Measurements from ENCODE around the gene CHD2.

The CHD2 gene

GRCh38 chr15:92928225-92928750 is 28.2 kb downstream of the CHD2 start:
- H3K4me1 ChIP-seq (ENCODE audit: control extremely low read depth in 1 of 4, control insufficient read depth in 4 of 4, insufficient read depth in 4 of 4, low read length in 3 of 4) = peaks cover 0 to 2% (median 0%) of the 10 kb centered on the region in 4 experiments
- POLR2A ChIA-PET = no interaction called here
- no CpG with 5 or more reads among the region's 3 CpGs for WGBS (ENCODE audit: insufficient coverage)
- H3K9me3 ChIP-seq (ENCODE audit: control extremely low read depth in 1 of 5, control insufficient read depth in 4 of 5, insufficient read depth in 2 of 5, low read depth in 1 of 5, low read length in 4 of 5) = no peaks in the 10 kb centered on the region
- peaks cover 31 to 81% (median 62%) of the 10 kb centered on the region in 4 experiments for H3K36me3 ChIP-seq (ENCODE audit: control insufficient read depth in 4 of 4, insufficient read depth in 4 of 4, low read length in 3 of 4)
- H3K4me3 ChIP-seq (ENCODE audit: control insufficient read depth in 1 of 7, extremely low read depth in 1 of 7, insufficient read depth in 4 of 7, low read depth in 2 of 7, low read length in 6 of 7) = no peak overlapping the region
- CTCF ChIA-PET = interaction anchor here (0.9 to 3.0 kb wide), 6 partner anchors 9 to 131 kb away, joined by 3 to 11 read pairs (median 4); no protein-coding TSS in a partner anchor
- H3K27me3 ChIP-seq (replicated peaks in 2 of 5; ENCODE audit: control insufficient read depth in 4 of 5, insufficient read depth in 5 of 5, low read length in 4 of 5) = no peaks in the 10 kb centered on the region
- no peak overlapping the region for H3K27ac ChIP-seq (ENCODE audit: insufficient read depth in 1 of 2, low read depth in 1 of 2, low read length in 2 of 2, poor library complexity in 1 of 2, severe bottlenecking in 2 of 2)
- no peak for DNase-seq

- H3K27ac ChIP-seq (ENCODE audit: insufficient read depth in 1 of 2, low read depth in 1 of 2, low read length in 2 of 2, poor library complexity in 1 of 2, severe bottlenecking in 2 of 2) = no peak overlapping the region
- H3K9me3 ChIP-seq (ENCODE audit: control extremely low read depth in 1 of 5, control insufficient read depth in 4 of 5, insufficient read depth in 2 of 5, low read depth in 1 of 5, low read length in 4 of 5) = no peaks in the 10 kb centered on the region
- no peak overlapping the region for H3K4me3 ChIP-seq (ENCODE audit: control insufficient read depth in 1 of 7, extremely low read depth in 1 of 7, insufficient read depth in 4 of 7, low read depth in 2 of 7, low read length in 6 of 7)
- no peaks in the 10 kb centered on the region for H3K27me3 ChIP-seq (replicated peaks in 2 of 5; ENCODE audit: control insufficient read depth in 4 of 5, insufficient read depth in 5 of 5, low read length in 4 of 5)
- H3K4me1 ChIP-seq (ENCODE audit: control extremely low read depth in 1 of 4, control insufficient read depth in 4 of 4, insufficient read depth in 4 of 4, low read length in 3 of 4) = peaks cover 0 to 9% (median 2%) of the 10 kb centered on the region in 4 experiments
- 100% methylated on average over 2 of the region's 6 CpGs for WGBS (ENCODE audit: insufficient coverage)
- POLR2A ChIA-PET = interaction anchor here (0.6 kb wide), 1 partner anchor 112 kb away, joined by 6 read pairs; no protein-coding TSS in a partner anchor
- CTCF ChIA-PET = interaction anchor here (0.8 to 3.0 kb wide), 7 partner anchors 9 to 132 kb away, joined by 3 to 11 read pairs (median 4); no protein-coding TSS in a partner anchor
- H3K36me3 ChIP-seq (ENCODE audit: control insufficient read depth in 4 of 4, insufficient read depth in 4 of 4, low read length in 3 of 4) = peaks cover 31 to 86% (median 65%) of the 10 kb centered on the region in 4 experiments
- DNase-seq = no peak
Measured at GRCh38 chr15:92929002-92929401, 28.9 kb downstream of the CHD2 start.

GRCh38 chr15:92930054-92930621 is 30.0 kb downstream of the CHD2 start:
- CTCF ChIA-PET = interaction anchor here (1.1 kb wide), 1 partner anchor 133 kb away, joined by 4 read pairs; no protein-coding TSS in a partner anchor
- peaks cover 33 to 83% (median 58%) of the 10 kb centered on the region in 4 experiments for H3K36me3 ChIP-seq (ENCODE audit: control insufficient read depth in 4 of 4, insufficient read depth in 4 of 4, low read length in 3 of 4)
- POLR2A ChIA-PET = no interaction called here

GRCh38 chr15:92930776-92931175 is 30.7 kb downstream of the CHD2 start:
- 100% methylated on average over 1 of the region's 1 CpG for WGBS (ENCODE audit: insufficient coverage)
- Histone ChIP-seq H3K9me3 (ENCODE audit: control extremely low read depth in 1 of 5, control insufficient read depth in 4 of 5, insufficient read depth in 2 of 5, low read depth in 1 of 5, low read length in 4 of 5) (no peaks in the 10 kb centered on the region), H3K4me1 (ENCODE audit: control extremely low read depth in 1 of 4, control insufficient read depth in 4 of 4, insufficient read depth in 4 of 4, low read length in 3 of 4) (peaks cover 0 to 24% (median 9%) of the 10 kb centered on the region in 4 experiments), H3K36me3 (ENCODE audit: control insufficient read depth in 4 of 4, insufficient read depth in 4 of 4, low read length in 3 of 4) (peaks cover 34 to 83% (median 55%) of the 10 kb centered on the region in 4 experiments), H3K4me3 (ENCODE audit: control insufficient read depth in 1 of 7, extremely low read depth in 1 of 7, insufficient read depth in 4 of 7, low read depth in 2 of 7, low read length in 6 of 7) (no peak overlapping the region), H3K27ac (ENCODE audit: insufficient read depth in 1 of 2, low read depth in 1 of 2, low read length in 2 of 2, poor library complexity in 1 of 2, severe bottlenecking in 2 of 2) (peak overlapping the region in 1 of 2 experiments; percentile 12), H3K27me3 (replicated peaks in 2 of 5; ENCODE audit: control insufficient read depth in 4 of 5, insufficient read depth in 5 of 5, low read length in 4 of 5) (no peaks in the 10 kb centered on the region)
- no peak for DNase-seq
- ChIA-PET CTCF (interaction anchor here (1.1 kb wide), 1 partner anchor 133 kb away, joined by 4 read pairs; no protein-coding TSS in a partner anchor), POLR2A (no interaction called here)

More at GRCh38 chr15:92930054-92930621, 30.0 kb downstream of the CHD2 start:
- no peak for DNase-seq
- Histone ChIP-seq H3K27me3 (replicated peaks in 2 of 5; ENCODE audit: control insufficient read depth in 4 of 5, insufficient read depth in 5 of 5, low read length in 4 of 5) (no peaks in the 10 kb centered on the region), H3K4me1 (ENCODE audit: control extremely low read depth in 1 of 4, control insufficient read depth in 4 of 4, insufficient read depth in 4 of 4, low read length in 3 of 4) (peaks cover 0 to 18% (median 7%) of the 10 kb centered on the region in 4 experiments), H3K4me3 (ENCODE audit: control insufficient read depth in 1 of 7, extremely low read depth in 1 of 7, insufficient read depth in 4 of 7, low read depth in 2 of 7, low read length in 6 of 7) (no peak overlapping the region), H3K9me3 (ENCODE audit: control extremely low read depth in 1 of 5, control insufficient read depth in 4 of 5, insufficient read depth in 2 of 5, low read depth in 1 of 5, low read length in 4 of 5) (no peaks in the 10 kb centered on the region), H3K27ac (ENCODE audit: insufficient read depth in 1 of 2, low read depth in 1 of 2, low read length in 2 of 2, poor library complexity in 1 of 2, severe bottlenecking in 2 of 2) (no peak overlapping the region)
- WGBS (ENCODE audit: insufficient coverage) = 44% methylated on average over 3 of the region's 3 CpGs

GRCh38 chr15:92932946-92933649 is 33.0 kb downstream of the CHD2 start:
- H3K4me3 ChIP-seq (ENCODE audit: control insufficient read depth in 1 of 7, extremely low read depth in 1 of 7, insufficient read depth in 4 of 7, low read depth in 2 of 7, low read length in 6 of 7) = no peak overlapping the region
- H3K4me1 ChIP-seq (ENCODE audit: control extremely low read depth in 1 of 4, control insufficient read depth in 4 of 4, insufficient read depth in 4 of 4, low read length in 3 of 4) = peaks cover 2 to 37% (median 11%) of the 10 kb centered on the region in 4 experiments
- peaks cover 25 to 84% (median 52%) of the 10 kb centered on the region in 4 experiments for H3K36me3 ChIP-seq (ENCODE audit: control insufficient read depth in 4 of 4, insufficient read depth in 4 of 4, low read length in 3 of 4)
- H3K27me3 ChIP-seq (replicated peaks in 2 of 5; ENCODE audit: control insufficient read depth in 4 of 5, insufficient read depth in 5 of 5, low read length in 4 of 5) = no peaks in the 10 kb centered on the region
- 98% methylated on average over 6 of the region's 8 CpGs for WGBS (ENCODE audit: insufficient coverage)
- ChIA-PET CTCF (interaction anchor here (0.7 to 3.2 kb wide), 8 partner anchors 10 to 135 kb away, joined by 3 to 11 read pairs (median 4); no protein-coding TSS in a partner anchor), POLR2A (interaction anchor here (1.0 to 1.1 kb wide), 2 partner anchors 12 to 23 kb away, joined by 3 to 4 read pairs; no protein-coding TSS in a partner anchor)
- no peak overlapping the region for H3K27ac ChIP-seq (ENCODE audit: insufficient read depth in 1 of 2, low read depth in 1 of 2, low read length in 2 of 2, poor library complexity in 1 of 2, severe bottlenecking in 2 of 2)
- H3K9me3 ChIP-seq (ENCODE audit: control extremely low read depth in 1 of 5, control insufficient read depth in 4 of 5, insufficient read depth in 2 of 5, low read depth in 1 of 5, low read length in 4 of 5) = no peaks in the 10 kb centered on the region
- DNase-seq = no peak

GRCh38 chr15:92933831-92934230 is 33.7 kb downstream of the CHD2 start:
- POLR2A ChIA-PET = interaction anchor here (1.0 to 1.1 kb wide), 2 partner anchors 13 to 22 kb away, joined by 3 to 4 read pairs; no protein-coding TSS in a partner anchor
- Histone ChIP-seq H3K36me3 (ENCODE audit: control insufficient read depth in 4 of 4, insufficient read depth in 4 of 4, low read length in 3 of 4) (peaks cover 19 to 84% (median 48%) of the 10 kb centered on the region in 4 experiments), H3K27ac (ENCODE audit: insufficient read depth in 1 of 2, low read depth in 1 of 2, low read length in 2 of 2, poor library complexity in 1 of 2, severe bottlenecking in 2 of 2) (no peak overlapping the region), H3K27me3 (replicated peaks in 2 of 5; ENCODE audit: control insufficient read depth in 4 of 5, insufficient read depth in 5 of 5, low read length in 4 of 5) (no peaks in the 10 kb centered on the region), H3K9me3 (ENCODE audit: control extremely low read depth in 1 of 5, control insufficient read depth in 4 of 5, insufficient read depth in 2 of 5, low read depth in 1 of 5, low read length in 4 of 5) (no peaks in the 10 kb centered on the region), H3K4me3 (ENCODE audit: control insufficient read depth in 1 of 7, extremely low read depth in 1 of 7, insufficient read depth in 4 of 7, low read depth in 2 of 7, low read length in 6 of 7) (no peak overlapping the region), H3K4me1 (ENCODE audit: control extremely low read depth in 1 of 4, control insufficient read depth in 4 of 4, insufficient read depth in 4 of 4, low read length in 3 of 4) (peaks cover 2 to 37% (median 11%) of the 10 kb centered on the region in 4 experiments)
- WGBS (ENCODE audit: insufficient coverage) = 100% methylated on average over 1 of the region's 1 CpG
- no peak for DNase-seq
- CTCF ChIA-PET = interaction anchor here (0.7 to 3.2 kb wide), 7 partner anchors 10 to 136 kb away, joined by 3 to 11 read pairs (median 4); no protein-coding TSS in a partner anchor
